Thyroid gland (tissue), 4 donors: Measurements from ENCODE around the gene C1QB. TPM values are rescaled to one million over a fixed set of nuclear protein-coding genes. Genes with fewer than 3 reads are reported as not detected.

ENCODE experiments used
- DNase-seq, 2 donors: peaks; one replicate each; pipeline ENCODE4 v3.0.0-alpha.2; 2019
- H3K27ac ChIP-seq, 3 donors: fragments of 200-600 bp; sonication (generic); 1 replicate in 2 of 3; 2 replicates in 1 of 3; pipeline ENCODE4 v1.5.1; 2016 to 2019; ENCODE audit warnings: mild to moderate bottlenecking in 1 of 3, moderate library complexity in 1 of 3
- H3K27me3 ChIP-seq: fragments of 200-600 bp; sonication (generic); one replicate; pipeline ENCODE4 v1.5.1; 2019
- H3K36me3 ChIP-seq, 2 donors: fragments of 200-600 bp; sonication (generic); one replicate each; pipeline ENCODE4 v1.5.1; 2016 to 2019
- H3K4me1 ChIP-seq, 2 donors: fragments of 200-600 bp; sonication (generic); one replicate each; pipeline ENCODE4 v1.5.1; 2017 to 2019
- H3K4me3 ChIP-seq, 3 donors: fragments of 200-600 bp; sonication (generic); replicated peaks in 1 of 3; 1 replicate in 2 of 3; 2 replicates in 1 of 3; pipeline ENCODE4 v1.5.1; 2016; ENCODE audit warnings: mild to moderate bottlenecking in 1 of 3
- H3K9me3 ChIP-seq: fragments of 200-600 bp; sonication (generic); one replicate; pipeline ENCODE4 v1.5.1; 2017
- CTCF ChIP-seq, 6 experiments: fragments of 200-600 bp in 3 of 6; fragments of 450-650 bp in 3 of 6; sonication (generic) in 3 of 6; IDR thresholded peaks; one replicate each; pipeline ENCODE4 v1.5.1; 2016 to 2019; ENCODE audit warnings: antibody characterized with exemption in 6 of 6, mild to moderate bottlenecking in 2 of 6, inconsistent platforms in 1 of 6, moderate library complexity in 1 of 6
- POLR2A ChIP-seq, 2 donors: fragments of 450-650 bp; IDR thresholded peaks; one replicate each; pipeline ENCODE4 v1.6.1; 2017; ENCODE audit warnings: antibody characterized with exemption in 2 of 2, mild to moderate bottlenecking in 2 of 2, moderate library complexity in 1 of 2
- WGBS, 2 donors: methylation state at CpG; one replicate each; pipeline ENCODE4 v1.1.5; 2017; 5-methylcytosine and 5-hydroxymethylcytosine counted together
- intact Hi-C: fragments of 100-400 bp; cut with DNase I; formaldehyde crosslinking; loops from one replicate; pipeline ENCODE4 v1.15.1; 2023
- total RNA-seq, 4 donors: library from RNA; depleted of rRNA; stranded (reverse); fragments of >200 nt; gene quantifications; one replicate each; pipeline ENCODE4 v1.2.3, GENCODE V29; 2016

The C1QB gene
- total RNA-seq, 4 donors from 2014 or later = 83.4 to 258 (median 146) TPM

- Histone ChIP-seq H3K4me3 (no peak overlapping the region), H3K27me3 (no peaks in the 10 kb centered on the region), H3K4me1 (no peaks in the 10 kb centered on the region), H3K9me3 (no peaks in the 10 kb centered on the region), H3K27ac (no peak overlapping the region), H3K36me3 (no peaks in the 10 kb centered on the region)
- intact Hi-C loops = no loop called here
- TF ChIP-seq CTCF (IDR thresholded peaks at IDR 0.05) (no peak), POLR2A (IDR thresholded peaks at IDR 0.05) (no peak)
- WGBS, 2 donors = 92 to 96% methylated on average over 18 to 19 of the region's 19 CpGs
- no peak for DNase-seq
Measured at GRCh38 chr1:22660716-22661241, 7.7 kb downstream of the C1QB start.

- H3K27ac ChIP-seq = no peak overlapping the region
- H3K9me3 ChIP-seq = no peaks in the 10 kb centered on the region
- H3K4me1 ChIP-seq = no peaks in the 10 kb centered on the region
- TF ChIP-seq POLR2A (IDR thresholded peaks at IDR 0.05) (no peak), CTCF (IDR thresholded peaks at IDR 0.05) (no peak)
- 95% methylated on average over 2 of the region's 2 CpGs for WGBS, 2 donors
- H3K36me3 ChIP-seq = no peaks in the 10 kb centered on the region
- intact Hi-C loops = no loop called here
- no peak overlapping the region for H3K4me3 ChIP-seq
- no peak for DNase-seq
- H3K27me3 ChIP-seq = no peaks in the 10 kb centered on the region
Measured at GRCh38 chr1:22661880-22662279, 8.8 kb downstream of the C1QB start.

- Histone ChIP-seq H3K36me3 (no peaks in the 10 kb centered on the region), H3K27me3 (no peaks in the 10 kb centered on the region), H3K4me3 (no peak overlapping the region), H3K9me3 (no peaks in the 10 kb centered on the region), H3K27ac (no peak overlapping the region), H3K4me1 (no peaks in the 10 kb centered on the region)
- intact Hi-C loops = no loop called here
- TF ChIP-seq POLR2A (IDR thresholded peaks at IDR 0.05) = no peak
- TF ChIP-seq CTCF (IDR thresholded peaks at IDR 0.05) = no peak
- WGBS, 2 donors = 65 to 82% methylated on average over 4 to 5 of the region's 5 CpGs
- DNase-seq = no peak
Measured at GRCh38 chr1:22662318-22662717, 9.3 kb downstream of the C1QB start.

- TF ChIP-seq CTCF (IDR thresholded peaks at IDR 0.05) (no peak), POLR2A (IDR thresholded peaks at IDR 0.05) (no peak)
- Histone ChIP-seq H3K27ac (no peak overlapping the region), H3K27me3 (no peaks in the 10 kb centered on the region), H3K4me3 (no peak overlapping the region), H3K9me3 (no peaks in the 10 kb centered on the region), H3K4me1 (no peaks in the 10 kb centered on the region), H3K36me3 (no peaks in the 10 kb centered on the region)
- intact Hi-C loops = no loop called here
- no peak for DNase-seq
- WGBS, 2 donors = 82 to 89% methylated on average over 6 to 8 of the region's 8 CpGs
Measured at GRCh38 chr1:22662986-22663408, 10.0 kb downstream of the C1QB start.

GRCh38 chr1:22665752-22666151 lies 12.7 kb downstream of the C1QB start:
- intact Hi-C loops = no loop called here
- H3K4me1 ChIP-seq = no peaks in the 10 kb centered on the region
- DNase-seq = peak; percentile 23
- no peaks in the 10 kb centered on the region for H3K36me3 ChIP-seq
- WGBS, 2 donors = 36 to 50% methylated on average over 7 of the region's 7 CpGs
- TF ChIP-seq POLR2A (IDR thresholded peaks at IDR 0.05) = no peak
- peak in 4 of 6 experiments; percentile 12 to 40 (median 34) for TF ChIP-seq CTCF (IDR thresholded peaks at IDR 0.05)
- no peak overlapping the region for H3K4me3 ChIP-seq
- no peak overlapping the region for H3K27ac ChIP-seq
- no peaks in the 10 kb centered on the region for H3K9me3 ChIP-seq
- no peaks in the 10 kb centered on the region for H3K27me3 ChIP-seq
